OCI-LY3 (cell line): Measurements from ENCODE around the gene TEX19.

Source experiments
- EZH2phosphoT487 ChIP-seq: fragments of 200-600 bp; shearing (Covaris generic); IDR thresholded peaks from 2 replicates; pipeline ENCODE4 v1.6.1; 2018; ENCODE audit warnings: antibody characterized with exemption, mixed run types, low read depth
- TF ChIP-seq, protein P1 (sequence below): fragments of 200-600, 300-600 bp; sonication (generic); IDR thresholded peaks from 2 replicates; pipeline ENCODE4 v1.5.1; 2014; ENCODE audit warnings: antibody characterized with exemption, low read length, low read depth

DNA sequence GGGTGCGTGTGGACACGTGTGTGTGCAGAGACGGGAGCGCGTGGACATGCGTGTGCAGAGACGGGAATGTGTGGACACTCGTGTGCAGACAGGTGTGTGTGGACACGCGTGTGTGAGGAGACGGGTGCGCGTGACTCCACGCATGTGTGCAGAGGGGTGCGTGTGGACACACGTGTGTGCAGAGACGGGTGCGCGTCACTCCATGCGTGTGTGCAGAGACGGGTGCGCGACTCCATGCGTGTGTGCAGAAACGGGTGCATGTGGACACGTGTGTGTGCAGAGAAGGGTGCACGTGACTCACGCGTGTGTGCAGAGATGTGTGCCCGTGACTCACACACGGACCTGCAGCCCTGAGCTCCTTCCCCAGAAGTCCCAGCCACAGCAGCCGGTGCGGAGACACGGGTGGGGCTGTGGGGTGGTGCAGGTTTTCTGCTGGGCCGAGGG lies 39.4 kb upstream of the TEX19 start:
- TF ChIP-seq, protein P1, sequence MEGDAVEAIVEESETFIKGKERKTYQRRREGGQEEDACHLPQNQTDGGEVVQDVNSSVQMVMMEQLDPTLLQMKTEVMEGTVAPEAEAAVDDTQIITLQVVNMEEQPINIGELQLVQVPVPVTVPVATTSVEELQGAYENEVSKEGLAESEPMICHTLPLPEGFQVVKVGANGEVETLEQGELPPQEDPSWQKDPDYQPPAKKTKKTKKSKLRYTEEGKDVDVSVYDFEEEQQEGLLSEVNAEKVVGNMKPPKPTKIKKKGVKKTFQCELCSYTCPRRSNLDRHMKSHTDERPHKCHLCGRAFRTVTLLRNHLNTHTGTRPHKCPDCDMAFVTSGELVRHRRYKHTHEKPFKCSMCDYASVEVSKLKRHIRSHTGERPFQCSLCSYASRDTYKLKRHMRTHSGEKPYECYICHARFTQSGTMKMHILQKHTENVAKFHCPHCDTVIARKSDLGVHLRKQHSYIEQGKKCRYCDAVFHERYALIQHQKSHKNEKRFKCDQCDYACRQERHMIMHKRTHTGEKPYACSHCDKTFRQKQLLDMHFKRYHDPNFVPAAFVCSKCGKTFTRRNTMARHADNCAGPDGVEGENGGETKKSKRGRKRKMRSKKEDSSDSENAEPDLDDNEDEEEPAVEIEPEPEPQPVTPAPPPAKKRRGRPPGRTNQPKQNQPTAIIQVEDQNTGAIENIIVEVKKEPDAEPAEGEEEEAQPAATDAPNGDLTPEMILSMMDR: no peak
- TF ChIP-seq EZH2phosphoT487: no peak
